K562 (cell line): Measurements from ENCODE around the gene TBX1. TPM values are rescaled to one million over a fixed set of nuclear protein-coding genes. Genes with fewer than 3 reads are reported as not detected.

Experiments used
- ATAC-seq: fragments of 200-7000 bp; cut with Tn5 transposase; 3 replicates; pipeline ENCODE4 v1.9.1; 2020; ENCODE audit warnings: moderate library complexity
- BruUV-seq: library from RNA; stranded (reverse); fragments of 400-500 nt; replicated peaks from 2 replicates; lab custom pipeline; 2021; lab: Mats Ljungman, UMichigan
- CTCF ChIA-PET: fragments of 300-600 bp; formaldehyde crosslinking; extraction: SDS; loops from one replicate; lab custom pipeline; 2021; ENCODE audit warnings: low intra/inter-chr PET ratio; lab: Yijun Ruan, JAX
- POLR2A ChIA-PET: fragments of 300-600, 350-650 bp; sonication (Branson Sonifier 250); formaldehyde crosslinking; extraction: SDS; loops from one replicate; lab custom pipeline; 2021; ENCODE audit warnings: antibody characterized with exemption, inconsistent platforms; lab: Yijun Ruan, JAX
- DNase-seq, 4 experiments: peaks; one replicate each; pipeline versions ENCODE4 v3.0.0 to v3.0.0-alpha.2; 2011 to 2018; ENCODE audit warnings: low spot score in 3 of 4, mixed read lengths in 3 of 4; ENCODE audit errors: extremely low read depth in 1 of 4
- FAIRE-seq: peaks from 2 replicates; lab custom pipeline; 2011; peaks lifted over from hg19 to GRCh38; lab: Jason Lieb, UNC
- H2AFZ ChIP-seq: 2 replicates; pipeline ENCODE4 v1.6.0; 2011; ENCODE audit warnings: low read depth, low read length, control low read depth, inconsistent platforms
- H3K27ac ChIP-seq: fragments of 200-600 bp; 3 replicates; pipeline ENCODE4 v1.8.0; 2011; ENCODE audit warnings: low read depth, mild to moderate bottlenecking, control low read depth, inconsistent platforms, low read length, moderate library complexity, mixed read lengths; ENCODE audit errors: extremely low read depth
- H3K27me3 ChIP-seq, 2 experiments: fragments of 300-600 bp in 1 of 2; 2 replicates in 1 of 2; 3 replicates in 1 of 2; pipeline versions ENCODE4 v1.6.0 to v1.8.0; 2011; ENCODE audit warnings: inconsistent platforms in 2 of 2, low read length in 2 of 2, mild to moderate bottlenecking in 1 of 2, mixed read lengths in 1 of 2, moderate library complexity in 1 of 2; ENCODE audit not compliant: control insufficient read depth in 2 of 2, insufficient read depth in 2 of 2
- H3K36me3 ChIP-seq: fragments of 300-600 bp; 3 replicates; pipeline ENCODE4 v1.8.0; 2011; ENCODE audit warnings: mild to moderate bottlenecking, low read length, inconsistent platforms; ENCODE audit not compliant: control insufficient read depth, insufficient read depth
- H3K4me1 ChIP-seq, 2 experiments: fragments of 200-600 bp in 1 of 2; replicated peaks in 1 of 2; 2 replicates in 1 of 2; 3 replicates in 1 of 2; pipeline versions ENCODE4 v1.5.1 to v1.8.0; 2011; ENCODE audit warnings: inconsistent platforms in 2 of 2, low read length in 2 of 2, mild to moderate bottlenecking in 1 of 2, mixed read lengths in 1 of 2, moderate library complexity in 1 of 2; ENCODE audit not compliant: control insufficient read depth in 2 of 2, insufficient read depth in 2 of 2
- H3K4me2 ChIP-seq: 2 replicates; pipeline ENCODE4 v1.6.1; 2011; ENCODE audit warnings: low read length, control low read depth, inconsistent platforms, mixed read lengths; ENCODE audit not compliant: insufficient read depth
- H3K4me3 ChIP-seq: fragments of 200-600 bp; sonication (generic), shearing (Covaris generic); 2 replicates; pipeline ENCODE4 v1.5.1; 2016; ENCODE audit warnings: control low read depth, inconsistent platforms
- H3K79me2 ChIP-seq: fragments of 200-600 bp; 3 replicates; pipeline ENCODE4 v1.8.0; 2011; ENCODE audit warnings: low read length, inconsistent platforms; ENCODE audit not compliant: control insufficient read depth, insufficient read depth
- H3K9ac ChIP-seq, 2 experiments: 2 replicates each; pipeline versions ENCODE4 v1.6.0 to v1.6.1; 2011; ENCODE audit warnings: low read depth in 2 of 2, low read length in 2 of 2, control low read depth in 1 of 2, inconsistent platforms in 1 of 2, mild to moderate bottlenecking in 1 of 2, mixed read lengths in 1 of 2; ENCODE audit not compliant: insufficient read depth in 1 of 2
- H3K9me1 ChIP-seq: one replicate; pipeline ENCODE4 v1.6.0; 2011; ENCODE audit warnings: inconsistent platforms, mild to moderate bottlenecking, low read length, moderate library complexity; ENCODE audit not compliant: control insufficient read depth, insufficient read depth
- H3K9me3 ChIP-seq: replicated peaks from 2 replicates; pipeline ENCODE4 v1.5.1; 2011; ENCODE audit warnings: low read depth, low read length, inconsistent platforms; ENCODE audit not compliant: control insufficient read depth, insufficient read depth
- H4K20me1 ChIP-seq: replicated peaks from 2 replicates; pipeline ENCODE4 v1.6.1; 2011; ENCODE audit warnings: low read length, inconsistent platforms, mixed read lengths; ENCODE audit not compliant: control insufficient read depth, insufficient read depth
- ARID2 ChIP-seq: fragments of 450-650 bp; IDR thresholded peaks from 2 replicates; pipeline ENCODE4 v1.6.1; 2017; ENCODE audit warnings: antibody characterized with exemption, mild to moderate bottlenecking
- CHD1 ChIP-seq: fragments of 200-600 bp; sonication (generic); IDR thresholded peaks from one replicate; pipeline ENCODE4 v1.6.1; 2012; ENCODE audit warnings: mild to moderate bottlenecking, moderate library complexity, low read length, inconsistent platforms
- DACH1 ChIP-seq: fragments of 450-650 bp; IDR thresholded peaks from 2 replicates; pipeline ENCODE4 v1.6.1; 2018; ENCODE audit not compliant: partially characterized antibody
- FOXJ2 ChIP-seq: fragments of 200-800 bp; sonication (Bioruptor generic); IDR thresholded peaks from 2 replicates; pipeline ENCODE4 v1.6.1; 2016; ENCODE audit warnings: missing genetic modification characterization, missing compliant biosample characterization
- HDAC2 ChIP-seq: fragments of 450-650 bp; IDR thresholded peaks from 2 replicates; pipeline ENCODE4 v1.6.1; 2016; ENCODE audit warnings: mild to moderate bottlenecking
- LARP7 ChIP-seq: fragments of 450-650 bp; IDR thresholded peaks from 2 replicates; pipeline ENCODE4 v1.6.1; 2016
- NFIC ChIP-seq: fragments of 450-650 bp; IDR thresholded peaks from 2 replicates; pipeline ENCODE4 v1.6.1; 2017; ENCODE audit warnings: mild to moderate bottlenecking, inconsistent platforms
- RNF219 ChIP-seq: fragments of 250-450 bp; sonication (Bioruptor Pico); IDR thresholded peaks from 2 replicates; pipeline ENCODE4 v1.5.0; 2022; ENCODE audit warnings: mild to moderate bottlenecking
- SFPQ ChIP-seq: fragments of 200-400 bp; formaldehyde crosslinking; IDR thresholded peaks from 2 replicates; pipeline ENCODE4 v1.6.1; 2017; ENCODE audit warnings: mild to moderate bottlenecking, low read depth, low read length, moderate library complexity
- USF1 ChIP-seq: sonication (generic); formaldehyde crosslinking; IDR thresholded peaks from 2 replicates; pipeline ENCODE4 v1.9.0; 2022; ENCODE audit warnings: mild to moderate bottlenecking, missing genetic modification reagents
- ZBTB5 ChIP-seq: fragments of 450-650 bp; IDR thresholded peaks from 2 replicates; pipeline ENCODE4 v1.6.1; 2017; ENCODE audit warnings: antibody characterized with exemption
- ZNF668 ChIP-seq: fragments of 250-450 bp; sonication (Bioruptor Pico); IDR thresholded peaks from 2 replicates; pipeline ENCODE4 v1.8.0; 2022; ENCODE audit warnings: mild to moderate bottlenecking, inconsistent platforms
- ZNF740 ChIP-seq, 3 experiments: fragments of 200-800 bp in 1 of 3; sonication (Bioruptor generic) in 1 of 3; sonication (generic) in 1 of 3; formaldehyde crosslinking in 1 of 3; IDR thresholded peaks; 2 replicates each; pipeline versions ENCODE4 v1.6.1 to v1.8.0; 2016 to 2022; ENCODE audit warnings: mild to moderate bottlenecking in 2 of 3, missing compliant biosample characterization in 2 of 3, missing genetic modification characterization in 2 of 3, missing genetic modification reagents in 1 of 3
- WGBS: fragments of 100-300 bp; shearing (Covaris generic); methylation state at CpG from one replicate; pipeline ENCODE4 v1.1.6; 2016; ENCODE audit warnings: low coverage, mixed read lengths; ENCODE audit not compliant: insufficient coverage; ENCODE audit errors: missing lambda C conversion rate; 5-methylcytosine and 5-hydroxymethylcytosine counted together
- in situ Hi-C: fragments of 300-500 bp; cut with MboI; formaldehyde crosslinking; loops from 4 replicates; pipeline ENCODE4 v1.15.0; 2018; ENCODE audit warnings: inconsistent platforms, mixed read lengths
- intact Hi-C: fragments of 100-400 bp; cut with micrococcal nuclease; formaldehyde crosslinking; loops from 2 replicates; pipeline ENCODE4 v1.14.2; 2022
- polyA plus RNA-seq, 8 experiments: library from polyadenylated mRNA; depleted of rRNA in 4 of 8; stranded (reverse) in 5 of 8; unstranded in 3 of 8; fragments of >200 nt; fragmentation: Nextera tagmentation in 2 of 8; fragmentation: Illumina TruSeq in 1 of 8; extraction: Ambion mirVana in 2 of 8; extraction: Trizol in 1 of 8; gene quantifications; 2 replicates each; pipeline versions ENCODE4 v1.2.1 to v1.2.3, GENCODE V29; 2011 to 2014; ENCODE audit warnings: inconsistent platforms in 1 of 8, missing spikeins in 1 of 8
- total RNA-seq, 7 experiments: library from RNA; depleted of rRNA in 6 of 7; stranded (reverse); fragments of >200 nt in 6 of 7; fragmentation: Illumina TruSeq in 2 of 7; extraction: Trizol in 2 of 7; gene quantifications; 2 replicates each; pipeline versions ENCODE4 v1.2.1 to v1.2.3, GENCODE V29; 2011 to 2021; ENCODE audit warnings: low replicate concordance in 1 of 7

TBX1 gene
- total and polyA plus RNA-seq, 9 of the 15 experiments (the other 6 are each of a cell fraction or from before 2014, with no cell fraction given) = 0.07 to 35.0 (median 3.9) TPM

GRCh38 chr22:19722982-19723231 lies 37.7 kb upstream of the TBX1 start:
- in situ Hi-C loops = loop anchor here (10.0 kb wide), 1 partner anchor 392 kb away; the partner anchor contains the start of genes RANBP1 and TRMT2A
- 4% methylated on average over 15 of the region's 15 CpGs for WGBS
- TF ChIP-seq LARP7 = peak; percentile 87; the same call in 1 of the 2 replicates
- TF ChIP-seq RNF219 (CRISPR knock-in tag) = 0 out of 2 replicates have a peak, but pooled peaks have one; percentile 2
- TF ChIP-seq DACH1 = no peak
- TF ChIP-seq ZNF668 (CRISPR knock-in tag) = 0 out of 2 replicates have a peak, but pooled peaks have one; percentile 79
- 0 out of 2 replicates have a peak, but pooled peaks have one; percentile 53 for TF ChIP-seq ARID2
- TF ChIP-seq FOXJ2 (tag) = no peak
- peak; percentile 51; the same call in 1 of the 2 replicates for TF ChIP-seq ZBTB5
- no peak for TF ChIP-seq ZNF740 (CRISPR knock-in tag; IDR thresholded peaks at IDR 0.05)
- TF ChIP-seq ZNF740 (tag; IDR thresholded peaks at IDR 0.05) = peak in 1 of 2 experiments; percentile 82; a peak in 2 of 4 replicates
- TF ChIP-seq CHD1 = peak; percentile 24
- TF ChIP-seq USF1 (CRISPR knock-in tag) = no peak
- TF ChIP-seq SFPQ = no peak
- TF ChIP-seq NFIC = no peak
- TF ChIP-seq HDAC2 = no peak

More at GRCh38 chr22:19722982-19723231, 37.7 kb upstream of the TBX1 start:
- Histone ChIP-seq H3K9ac (peak overlapping the region; percentile 70 to 98), H3K4me3 (peak overlapping the region; percentile 55; the same call in 1 of the 2 replicates), H3K27ac (peak overlapping the region; percentile 88), H3K36me3 (peaks cover 40% of the 10 kb centered on the region), H2AFZ (peak overlapping the region; percentile 76), H3K79me2 (peaks cover 49% of the 10 kb centered on the region), H3K9me1 (peaks cover 29% of the 10 kb centered on the region), H3K27me3 (no peaks in the 10 kb centered on the region; a peak in 1 of 5 replicates), H3K4me1 (peaks cover 54 to 90% of the 10 kb centered on the region in 2 experiments), H3K9me3 (0 out of 2 replicates have a peak, but pooled peaks cover 2% of the 10 kb centered on the region), H3K4me2 (peak overlapping the region; percentile 80), H4K20me1 (peaks cover 42% of the 10 kb centered on the region)
- intact Hi-C loops = loop anchor here (2.0 to 5.0 kb wide), 2 partner anchors 132 to 426 kb away; partner anchors contain the start of genes GNB1L and RTL10
- FAIRE-seq (no peak), DNase-seq (no peak), ATAC-seq (peak; percentile 16)
- ChIA-PET POLR2A (interaction anchor here (0.6 to 2.8 kb wide), 9 partner anchors 19 to 723 kb away, joined by 3 to 20 read pairs (median 4); partner anchors contain the start of gene TRMT2A), CTCF (interaction anchor here (0.7 to 1.2 kb wide), 5 partner anchors 44 to 290 kb away, joined by 3 to 5 read pairs (median 4); no protein-coding TSS in a partner anchor)
- no TSS peak for BruUV-seq
